Measurements from ENCODE around the gene NYNRIN. TPM values are rescaled to one million over a fixed set of nuclear protein-coding genes. Genes with fewer than 3 reads are reported as not detected.

Gene NYNRIN
- total RNA-seq, 1 experiment from 2014 or later, result 16.6 TPM

DNA sequence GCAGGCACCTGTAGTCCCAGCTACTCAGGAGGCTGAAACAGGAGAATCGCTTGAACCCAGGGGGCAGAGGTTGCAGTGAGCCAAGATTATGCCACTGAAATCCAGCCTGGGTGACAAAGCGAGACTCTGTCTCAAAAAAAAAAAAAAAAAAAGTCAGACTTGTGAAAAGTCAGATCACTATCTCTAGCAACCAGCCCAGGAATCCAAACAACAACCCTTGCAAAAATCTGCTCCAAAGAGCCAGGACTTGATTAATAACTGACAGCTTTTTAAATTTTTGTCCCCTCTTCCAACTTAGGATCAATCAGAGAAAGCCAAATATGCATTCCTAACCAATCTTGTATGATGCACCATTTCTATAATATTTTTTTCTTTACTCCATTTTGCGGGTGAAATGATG, 38.5 kb upstream of the NYNRIN start:
- POLR2A ChIA-PET, result interaction anchor here (0.6 kb wide), 1 partner anchor 23 kb away, joined by 3 read pairs; no protein-coding TSS in a partner anchor
- TF ChIP-seq, protein P1, sequence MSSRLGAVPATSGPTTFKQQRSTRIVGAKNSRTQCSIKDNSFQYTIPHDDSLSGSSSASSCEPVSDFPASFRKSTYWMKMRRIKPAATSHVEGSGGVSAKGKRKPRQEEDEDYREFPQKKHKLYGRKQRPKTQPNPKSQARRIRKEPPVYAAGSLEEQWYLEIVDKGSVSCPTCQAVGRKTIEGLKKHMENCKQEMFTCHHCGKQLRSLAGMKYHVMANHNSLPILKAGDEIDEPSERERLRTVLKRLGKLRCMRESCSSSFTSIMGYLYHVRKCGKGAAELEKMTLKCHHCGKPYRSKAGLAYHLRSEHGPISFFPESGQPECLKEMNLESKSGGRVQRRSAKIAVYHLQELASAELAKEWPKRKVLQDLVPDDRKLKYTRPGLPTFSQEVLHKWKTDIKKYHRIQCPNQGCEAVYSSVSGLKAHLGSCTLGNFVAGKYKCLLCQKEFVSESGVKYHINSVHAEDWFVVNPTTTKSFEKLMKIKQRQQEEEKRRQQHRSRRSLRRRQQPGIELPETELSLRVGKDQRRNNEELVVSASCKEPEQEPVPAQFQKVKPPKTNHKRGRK (CRISPR knock-in tag; IDR thresholded peaks at IDR 0.05; ENCODE audit: borderline replicate concordance), result no peak
- TF ChIP-seq, protein P2, sequence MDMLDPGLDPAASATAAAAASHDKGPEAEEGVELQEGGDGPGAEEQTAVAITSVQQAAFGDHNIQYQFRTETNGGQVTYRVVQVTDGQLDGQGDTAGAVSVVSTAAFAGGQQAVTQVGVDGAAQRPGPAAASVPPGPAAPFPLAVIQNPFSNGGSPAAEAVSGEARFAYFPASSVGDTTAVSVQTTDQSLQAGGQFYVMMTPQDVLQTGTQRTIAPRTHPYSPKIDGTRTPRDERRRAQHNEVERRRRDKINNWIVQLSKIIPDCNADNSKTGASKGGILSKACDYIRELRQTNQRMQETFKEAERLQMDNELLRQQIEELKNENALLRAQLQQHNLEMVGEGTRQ (CRISPR knock-in tag; IDR thresholded peaks at IDR 0.05), result no peak
- TF ChIP-seq IRF2 (CRISPR knock-in tag; IDR thresholded peaks at IDR 0.05; ENCODE audit: borderline replicate concordance, low read depth) (no peak), TEAD1 (CRISPR knock-in tag; IDR thresholded peaks at IDR 0.05) (no peak), JUN (CRISPR knock-in tag; IDR thresholded peaks at IDR 0.05) (no peak), ESRRA (CRISPR knock-in tag; IDR thresholded peaks at IDR 0.05; ENCODE audit: borderline replicate concordance) (no peak), OVOL2 (CRISPR knock-in tag; IDR thresholded peaks at IDR 0.05; ENCODE audit: borderline replicate concordance) (no peak), SMAD4 (CRISPR knock-in tag; IDR thresholded peaks at IDR 0.05) (no peak), ZNF671 (CRISPR knock-in tag; IDR thresholded peaks at IDR 0.05) (no peak), GTF2I (CRISPR knock-in tag; conservative IDR thresholded peaks at IDR 0.05) (no peak), NFE2L1 (CRISPR knock-in tag; IDR thresholded peaks at IDR 0.05) (no peak), GRHL2 (CRISPR knock-in tag; IDR thresholded peaks at IDR 0.05; ENCODE audit: insufficient replicate concordance, severe bottlenecking) (no peak), ATF1 (CRISPR knock-in tag; IDR thresholded peaks at IDR 0.05) (no peak)
- TF ChIP-seq, protein P3, sequence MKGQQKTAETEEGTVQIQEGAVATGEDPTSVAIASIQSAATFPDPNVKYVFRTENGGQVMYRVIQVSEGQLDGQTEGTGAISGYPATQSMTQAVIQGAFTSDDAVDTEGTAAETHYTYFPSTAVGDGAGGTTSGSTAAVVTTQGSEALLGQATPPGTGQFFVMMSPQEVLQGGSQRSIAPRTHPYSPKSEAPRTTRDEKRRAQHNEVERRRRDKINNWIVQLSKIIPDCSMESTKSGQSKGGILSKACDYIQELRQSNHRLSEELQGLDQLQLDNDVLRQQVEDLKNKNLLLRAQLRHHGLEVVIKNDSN (CRISPR knock-in tag; IDR thresholded peaks at IDR 0.05), result no peak
- TF ChIP-seq, protein P4, sequence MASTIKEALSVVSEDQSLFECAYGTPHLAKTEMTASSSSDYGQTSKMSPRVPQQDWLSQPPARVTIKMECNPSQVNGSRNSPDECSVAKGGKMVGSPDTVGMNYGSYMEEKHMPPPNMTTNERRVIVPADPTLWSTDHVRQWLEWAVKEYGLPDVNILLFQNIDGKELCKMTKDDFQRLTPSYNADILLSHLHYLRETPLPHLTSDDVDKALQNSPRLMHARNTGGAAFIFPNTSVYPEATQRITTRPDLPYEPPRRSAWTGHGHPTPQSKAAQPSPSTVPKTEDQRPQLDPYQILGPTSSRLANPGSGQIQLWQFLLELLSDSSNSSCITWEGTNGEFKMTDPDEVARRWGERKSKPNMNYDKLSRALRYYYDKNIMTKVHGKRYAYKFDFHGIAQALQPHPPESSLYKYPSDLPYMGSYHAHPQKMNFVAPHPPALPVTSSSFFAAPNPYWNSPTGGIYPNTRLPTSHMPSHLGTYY (CRISPR knock-in tag; IDR thresholded peaks at IDR 0.05), result no peak
- TF ChIP-seq, protein P5, sequence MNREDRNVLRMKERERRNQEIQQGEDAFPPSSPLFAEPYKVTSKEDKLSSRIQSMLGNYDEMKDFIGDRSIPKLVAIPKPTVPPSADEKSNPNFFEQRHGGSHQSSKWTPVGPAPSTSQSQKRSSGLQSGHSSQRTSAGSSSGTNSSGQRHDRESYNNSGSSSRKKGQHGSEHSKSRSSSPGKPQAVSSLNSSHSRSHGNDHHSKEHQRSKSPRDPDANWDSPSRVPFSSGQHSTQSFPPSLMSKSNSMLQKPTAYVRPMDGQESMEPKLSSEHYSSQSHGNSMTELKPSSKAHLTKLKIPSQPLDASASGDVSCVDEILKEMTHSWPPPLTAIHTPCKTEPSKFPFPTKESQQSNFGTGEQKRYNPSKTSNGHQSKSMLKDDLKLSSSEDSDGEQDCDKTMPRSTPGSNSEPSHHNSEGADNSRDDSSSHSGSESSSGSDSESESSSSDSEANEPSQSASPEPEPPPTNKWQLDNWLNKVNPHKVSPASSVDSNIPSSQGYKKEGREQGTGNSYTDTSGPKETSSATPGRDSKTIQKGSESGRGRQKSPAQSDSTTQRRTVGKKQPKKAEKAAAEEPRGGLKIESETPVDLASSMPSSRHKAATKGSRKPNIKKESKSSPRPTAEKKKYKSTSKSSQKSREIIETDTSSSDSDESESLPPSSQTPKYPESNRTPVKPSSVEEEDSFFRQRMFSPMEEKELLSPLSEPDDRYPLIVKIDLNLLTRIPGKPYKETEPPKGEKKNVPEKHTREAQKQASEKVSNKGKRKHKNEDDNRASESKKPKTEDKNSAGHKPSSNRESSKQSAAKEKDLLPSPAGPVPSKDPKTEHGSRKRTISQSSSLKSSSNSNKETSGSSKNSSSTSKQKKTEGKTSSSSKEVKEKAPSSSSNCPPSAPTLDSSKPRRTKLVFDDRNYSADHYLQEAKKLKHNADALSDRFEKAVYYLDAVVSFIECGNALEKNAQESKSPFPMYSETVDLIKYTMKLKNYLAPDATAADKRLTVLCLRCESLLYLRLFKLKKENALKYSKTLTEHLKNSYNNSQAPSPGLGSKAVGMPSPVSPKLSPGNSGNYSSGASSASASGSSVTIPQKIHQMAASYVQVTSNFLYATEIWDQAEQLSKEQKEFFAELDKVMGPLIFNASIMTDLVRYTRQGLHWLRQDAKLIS (CRISPR knock-in tag; IDR thresholded peaks at IDR 0.05; ENCODE audit: borderline replicate concordance), result no peak
- DNase-seq (ENCODE audit: low spot score) (no peak), ATAC-seq (no peak)
- Mint-ChIP-seq H3K4me1 (peaks cover 3% of the 10 kb centered on the region), H3K36me3 (no peaks in the 10 kb centered on the region), H3K27me3 (ENCODE audit: low read depth) (peaks cover 68% of the 10 kb centered on the region), H3K9me3 (no peaks in the 10 kb centered on the region), H3K4me3 (no peak overlapping the region), H3K27ac (no peak overlapping the region)
- CTCF ChIA-PET, result interaction anchor here (0.7 to 8.2 kb wide), 3 partner anchors 9 to 71 kb away, joined by 3 to 63 read pairs (median 7); partner anchors contain the start of genes CBLN3 and KHNYN

DNA sequence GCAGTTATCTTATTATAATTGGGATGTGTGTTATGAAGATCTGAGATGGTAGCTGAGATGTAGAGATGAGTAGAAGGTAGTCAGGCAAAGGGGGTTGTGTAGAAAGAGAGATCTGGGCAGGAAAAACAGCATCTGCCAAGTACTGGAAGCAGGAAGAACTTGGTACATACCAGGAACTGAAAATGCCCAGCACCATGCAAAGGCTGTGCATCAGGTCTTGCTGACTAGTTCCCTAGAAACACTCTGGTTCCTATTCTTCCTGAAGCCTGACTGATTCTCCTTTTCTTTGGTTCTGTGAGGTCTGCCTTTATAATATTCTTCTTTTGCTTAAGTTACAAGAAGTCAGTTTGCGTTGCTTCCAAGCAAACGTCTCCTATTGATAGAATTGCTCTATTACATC, 37.5 kb upstream of the NYNRIN start:
- Mint-ChIP-seq H3K4me1 (peaks cover 10% of the 10 kb centered on the region), H3K36me3 (no peaks in the 10 kb centered on the region), H3K27ac (no peak overlapping the region), H3K9me3 (no peaks in the 10 kb centered on the region), H3K4me3 (no peak overlapping the region), H3K27me3 (ENCODE audit: low read depth) (peaks cover 65% of the 10 kb centered on the region)
- DNase-seq (ENCODE audit: low spot score), result no peak
- CTCF ChIA-PET, result interaction anchor here (0.9 to 8.2 kb wide), 5 partner anchors 10 to 75 kb away, joined by 3 to 63 read pairs (median 7); partner anchors contain the start of genes CBLN3 and KHNYN
- no peak for ATAC-seq
- POLR2A ChIA-PET, result no interaction called here
- no peak for TF ChIP-seq TEAD4 (CRISPR knock-in tag; IDR thresholded peaks at IDR 0.05)
- no peak for TF ChIP-seq ZNF423 (CRISPR knock-in tag; IDR thresholded peaks at IDR 0.05)
- no peak for TF ChIP-seq NFYB (CRISPR knock-in tag; conservative IDR thresholded peaks at IDR 0.05; ENCODE audit: low read depth)
- TF ChIP-seq, protein P1 (CRISPR knock-in tag; IDR thresholded peaks at IDR 0.05; ENCODE audit: borderline replicate concordance), result no peak
- no peak for TF ChIP-seq RELA (CRISPR knock-in tag; IDR thresholded peaks at IDR 0.05; ENCODE audit: borderline replicate concordance)
- no peak for TF ChIP-seq CBFB (CRISPR knock-in tag; IDR thresholded peaks at IDR 0.05; ENCODE audit: low read depth)
- TF ChIP-seq, protein P6, sequence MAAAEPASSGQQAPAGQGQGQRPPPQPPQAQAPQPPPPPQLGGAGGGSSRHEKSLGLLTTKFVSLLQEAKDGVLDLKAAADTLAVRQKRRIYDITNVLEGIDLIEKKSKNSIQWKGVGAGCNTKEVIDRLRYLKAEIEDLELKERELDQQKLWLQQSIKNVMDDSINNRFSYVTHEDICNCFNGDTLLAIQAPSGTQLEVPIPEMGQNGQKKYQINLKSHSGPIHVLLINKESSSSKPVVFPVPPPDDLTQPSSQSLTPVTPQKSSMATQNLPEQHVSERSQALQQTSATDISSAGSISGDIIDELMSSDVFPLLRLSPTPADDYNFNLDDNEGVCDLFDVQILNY (CRISPR knock-in tag; IDR thresholded peaks at IDR 0.05), result no peak
- TF ChIP-seq NR1H2 (CRISPR knock-in tag; IDR thresholded peaks at IDR 0.05), result no peak
- no peak for TF ChIP-seq CREM (CRISPR knock-in tag; IDR thresholded peaks at IDR 0.05)
- no peak for TF ChIP-seq NR2C2 (CRISPR knock-in tag; IDR thresholded peaks at IDR 0.05)
- no peak for TF ChIP-seq GABPB1 (CRISPR knock-in tag; IDR thresholded peaks at IDR 0.05)

All from WTC11 (cell line).